ENCODE results near the gene SH3PXD2B.

DNA sequence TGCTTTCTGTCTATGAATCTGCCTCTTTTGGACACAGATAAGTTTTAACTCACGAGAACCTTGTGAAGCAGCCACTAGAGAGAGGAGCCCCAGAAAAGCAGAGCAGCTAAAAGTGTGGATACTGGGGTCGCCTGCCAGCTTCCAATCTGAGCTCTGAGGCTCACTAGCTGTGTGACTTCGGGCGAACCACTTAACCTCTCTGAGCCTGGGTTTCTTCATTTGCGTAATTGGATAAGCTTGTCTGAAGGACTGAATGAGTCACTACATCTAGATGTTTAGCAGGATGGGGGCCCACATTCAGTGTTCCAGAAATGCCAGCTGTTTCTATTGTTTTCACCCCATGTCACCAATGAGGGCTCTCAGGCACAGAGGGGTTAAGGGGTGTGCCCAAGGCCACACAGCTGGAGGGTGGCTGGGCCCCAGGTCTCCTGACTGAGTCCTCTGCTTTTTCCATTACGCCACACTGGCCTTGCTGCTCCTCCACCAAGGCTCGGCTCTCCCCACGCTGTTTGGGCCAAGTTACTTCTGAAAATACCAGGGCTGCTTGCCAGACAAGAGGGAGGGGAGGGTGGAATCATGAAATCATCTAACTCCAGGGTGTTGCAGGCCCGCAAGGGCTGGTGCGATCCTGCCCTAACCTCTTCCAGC, 36.2 kb downstream of the SH3PXD2B start:
- TF ChIP-seq, protein P1, sequence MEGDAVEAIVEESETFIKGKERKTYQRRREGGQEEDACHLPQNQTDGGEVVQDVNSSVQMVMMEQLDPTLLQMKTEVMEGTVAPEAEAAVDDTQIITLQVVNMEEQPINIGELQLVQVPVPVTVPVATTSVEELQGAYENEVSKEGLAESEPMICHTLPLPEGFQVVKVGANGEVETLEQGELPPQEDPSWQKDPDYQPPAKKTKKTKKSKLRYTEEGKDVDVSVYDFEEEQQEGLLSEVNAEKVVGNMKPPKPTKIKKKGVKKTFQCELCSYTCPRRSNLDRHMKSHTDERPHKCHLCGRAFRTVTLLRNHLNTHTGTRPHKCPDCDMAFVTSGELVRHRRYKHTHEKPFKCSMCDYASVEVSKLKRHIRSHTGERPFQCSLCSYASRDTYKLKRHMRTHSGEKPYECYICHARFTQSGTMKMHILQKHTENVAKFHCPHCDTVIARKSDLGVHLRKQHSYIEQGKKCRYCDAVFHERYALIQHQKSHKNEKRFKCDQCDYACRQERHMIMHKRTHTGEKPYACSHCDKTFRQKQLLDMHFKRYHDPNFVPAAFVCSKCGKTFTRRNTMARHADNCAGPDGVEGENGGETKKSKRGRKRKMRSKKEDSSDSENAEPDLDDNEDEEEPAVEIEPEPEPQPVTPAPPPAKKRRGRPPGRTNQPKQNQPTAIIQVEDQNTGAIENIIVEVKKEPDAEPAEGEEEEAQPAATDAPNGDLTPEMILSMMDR (IDR thresholded peaks at IDR 0.05 in 2 of 3, conservative IDR thresholded peaks at IDR 0.05 in 1 of 3; ENCODE audit: borderline replicate concordance in 1 of 3, insufficient read depth in 1 of 3, low read depth in 2 of 3, low read length in 2 of 3), result no peak
- TF ChIP-seq POLR2A (IDR thresholded peaks at IDR 0.05; ENCODE audit: borderline replicate concordance, extremely low read depth, insufficient read depth, insufficient read length) (no peak), EZH2phosphoT487 (IDR thresholded peaks at IDR 0.05; ENCODE audit: borderline replicate concordance) (no peak), CEBPB (IDR thresholded peaks at IDR 0.05; ENCODE audit: low read depth) (no peak), ZFX (IDR thresholded peaks at IDR 0.05) (no peak), YY1 (IDR thresholded peaks at IDR 0.05; ENCODE audit: extremely low read depth, insufficient replicate concordance, low read depth, low read length) (no peak), RAD21 (IDR thresholded peaks at IDR 0.05; ENCODE audit: low read depth) (no peak), EZH2 (IDR thresholded peaks at IDR 0.05) (no peak), SRF (IDR thresholded peaks at IDR 0.05; ENCODE audit: low read depth) (no peak)
- TF ChIP-seq, protein P2, sequence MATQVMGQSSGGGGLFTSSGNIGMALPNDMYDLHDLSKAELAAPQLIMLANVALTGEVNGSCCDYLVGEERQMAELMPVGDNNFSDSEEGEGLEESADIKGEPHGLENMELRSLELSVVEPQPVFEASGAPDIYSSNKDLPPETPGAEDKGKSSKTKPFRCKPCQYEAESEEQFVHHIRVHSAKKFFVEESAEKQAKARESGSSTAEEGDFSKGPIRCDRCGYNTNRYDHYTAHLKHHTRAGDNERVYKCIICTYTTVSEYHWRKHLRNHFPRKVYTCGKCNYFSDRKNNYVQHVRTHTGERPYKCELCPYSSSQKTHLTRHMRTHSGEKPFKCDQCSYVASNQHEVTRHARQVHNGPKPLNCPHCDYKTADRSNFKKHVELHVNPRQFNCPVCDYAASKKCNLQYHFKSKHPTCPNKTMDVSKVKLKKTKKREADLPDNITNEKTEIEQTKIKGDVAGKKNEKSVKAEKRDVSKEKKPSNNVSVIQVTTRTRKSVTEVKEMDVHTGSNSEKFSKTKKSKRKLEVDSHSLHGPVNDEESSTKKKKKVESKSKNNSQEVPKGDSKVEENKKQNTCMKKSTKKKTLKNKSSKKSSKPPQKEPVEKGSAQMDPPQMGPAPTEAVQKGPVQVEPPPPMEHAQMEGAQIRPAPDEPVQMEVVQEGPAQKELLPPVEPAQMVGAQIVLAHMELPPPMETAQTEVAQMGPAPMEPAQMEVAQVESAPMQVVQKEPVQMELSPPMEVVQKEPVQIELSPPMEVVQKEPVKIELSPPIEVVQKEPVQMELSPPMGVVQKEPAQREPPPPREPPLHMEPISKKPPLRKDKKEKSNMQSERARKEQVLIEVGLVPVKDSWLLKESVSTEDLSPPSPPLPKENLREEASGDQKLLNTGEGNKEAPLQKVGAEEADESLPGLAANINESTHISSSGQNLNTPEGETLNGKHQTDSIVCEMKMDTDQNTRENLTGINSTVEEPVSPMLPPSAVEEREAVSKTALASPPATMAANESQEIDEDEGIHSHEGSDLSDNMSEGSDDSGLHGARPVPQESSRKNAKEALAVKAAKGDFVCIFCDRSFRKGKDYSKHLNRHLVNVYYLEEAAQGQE (IDR thresholded peaks at IDR 0.05; ENCODE audit: low read depth), result no peak
- TF ChIP-seq, protein P3, sequence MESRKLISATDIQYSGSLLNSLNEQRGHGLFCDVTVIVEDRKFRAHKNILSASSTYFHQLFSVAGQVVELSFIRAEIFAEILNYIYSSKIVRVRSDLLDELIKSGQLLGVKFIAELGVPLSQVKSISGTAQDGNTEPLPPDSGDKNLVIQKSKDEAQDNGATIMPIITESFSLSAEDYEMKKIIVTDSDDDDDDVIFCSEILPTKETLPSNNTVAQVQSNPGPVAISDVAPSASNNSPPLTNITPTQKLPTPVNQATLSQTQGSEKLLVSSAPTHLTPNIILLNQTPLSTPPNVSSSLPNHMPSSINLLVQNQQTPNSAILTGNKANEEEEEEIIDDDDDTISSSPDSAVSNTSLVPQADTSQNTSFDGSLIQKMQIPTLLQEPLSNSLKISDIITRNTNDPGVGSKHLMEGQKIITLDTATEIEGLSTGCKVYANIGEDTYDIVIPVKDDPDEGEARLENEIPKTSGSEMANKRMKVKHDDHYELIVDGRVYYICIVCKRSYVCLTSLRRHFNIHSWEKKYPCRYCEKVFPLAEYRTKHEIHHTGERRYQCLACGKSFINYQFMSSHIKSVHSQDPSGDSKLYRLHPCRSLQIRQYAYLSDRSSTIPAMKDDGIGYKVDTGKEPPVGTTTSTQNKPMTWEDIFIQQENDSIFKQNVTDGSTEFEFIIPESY (IDR thresholded peaks at IDR 0.05; ENCODE audit: extremely low read depth, insufficient replicate concordance, low read length), result no peak

Measured in HCT116 (cell line).